ENCODE measurements around the gene PBX3. TPM values are rescaled to one million over a fixed set of nuclear protein-coding genes. Genes with fewer than 3 reads are reported as not detected.

PBX3 gene
- total and polyA plus RNA-seq, 2 donors (not counting 1 experiment from before 2014, with no cell fraction given): 15.5 to 39.0 TPM

- POLR2A ChIA-PET: no interaction called here
Observed at GRCh38 chr9:125743682-125744428, 3.3 kb upstream of the PBX3 start.

More at GRCh38 chr9:125743682-125744428, 3.3 kb upstream of the PBX3 start:
- Mint-ChIP-seq H3K27ac (peak overlapping the region; percentile 2), H3K4me1 (peaks cover 17% of the 10 kb centered on the region), H3K4me3 (no peak overlapping the region), H3K27me3 (no peaks in the 10 kb centered on the region), H3K9me3 (ENCODE audit: insufficient read depth) (no peaks in the 10 kb centered on the region)
- Histone ChIP-seq H3K36me3 (replicated peaks in 1 of 2; ENCODE audit: control extremely low read depth in 1 of 2, control insufficient read depth in 1 of 2, extremely low read depth in 1 of 2, insufficient read depth in 2 of 2, low read length in 1 of 2) (no peaks in the 10 kb centered on the region), H3K27ac (ENCODE audit: low read length in 2 of 2) (no peak overlapping the region), H3K9ac (ENCODE audit: low read length) (no peak overlapping the region), H4K20me1 (ENCODE audit: control insufficient read depth, insufficient read depth, low read length, poor library complexity, severe bottlenecking) (no peaks in the 10 kb centered on the region), H3K79me2 (ENCODE audit: control insufficient read depth, insufficient read depth, low read length) (peaks cover 9% of the 10 kb centered on the region), H3K27me3 (replicated peaks in 1 of 4; ENCODE audit: control extremely low read depth in 1 of 4, control insufficient read depth in 3 of 4, insufficient read depth in 4 of 4, low read length in 3 of 4) (no peaks in the 10 kb centered on the region), H3K4me2 (replicated peaks; ENCODE audit: low read depth, low read length, poor library complexity, severe bottlenecking) (no peak overlapping the region), H3K4me3 (ENCODE audit: control extremely low read depth in 1 of 5, extremely low read depth in 1 of 5, insufficient read depth in 1 of 5, low read depth in 2 of 5, low read length in 4 of 5) (no peak overlapping the region), H3K9me3 (ENCODE audit: control extremely low read depth in 1 of 3, control insufficient read depth in 2 of 3, insufficient read depth in 1 of 3, low read length in 2 of 3) (no peaks in the 10 kb centered on the region), H2AFZ (ENCODE audit: insufficient read depth, low read depth, low read length, poor library complexity, severe bottlenecking) (no peak overlapping the region), H3K4me1 (ENCODE audit: control insufficient read depth in 2 of 2, insufficient read depth in 2 of 2, low read length in 2 of 2) (peaks cover 5 to 10% of the 10 kb centered on the region in 2 donors)
- intact Hi-C loops (cut with micrococcal nuclease): no loop called here
- WGBS (ENCODE audit: insufficient coverage): 74% methylated on average over 4 of the region's 5 CpGs
- CTCF ChIA-PET: interaction anchor here (1.3 kb wide), 1 partner anchor 40 kb away, joined by 3 read pairs; no protein-coding TSS in a partner anchor
- DNase-seq: peak; percentile 17
- TF ChIP-seq EZH2 (IDR thresholded peaks at IDR 0.05; ENCODE audit: borderline replicate concordance, insufficient read depth, low read depth, low read length, poor library complexity, severe bottlenecking): no peak
- no peak for TF ChIP-seq CTCF (IDR thresholded peaks at IDR 0.05)
- ATAC-seq (ENCODE audit: low read depth): no peak

Measured in B cell (primary cell).